GM12878 (cell line): ENCODE measurements around the gene DAB2IP. TPM values are rescaled to one million over a fixed set of nuclear protein-coding genes. Genes with fewer than 3 reads are reported as not detected.

ENCODE experiments used
- ATAC-seq: fragments of 200-7000 bp; cut with Tn5 transposase; 3 replicates; pipeline ENCODE4 v1.9.1; 2020; ENCODE audit warnings: mild to moderate bottlenecking, moderate library complexity
- BruUV-seq: library from RNA; stranded (reverse); fragments of 400-500 nt; replicated peaks from 2 replicates; lab custom pipeline; 2021; lab: Mats Ljungman, UMichigan
- CTCF ChIA-PET: fragments of 300-600 bp; sonication (Branson Sonifier 250); formaldehyde crosslinking; extraction: SDS; loops from one replicate; lab custom pipeline; 2021; ENCODE audit warnings: inconsistent platforms; lab: Yijun Ruan, JAX
- POLR2A ChIA-PET: fragments of 350-600 bp; formaldehyde crosslinking; extraction: SDS; loops from one replicate; lab custom pipeline; 2021; ENCODE audit warnings: inconsistent platforms; lab: Charles Lee
- RAD21 ChIA-PET: fragments of 300-600 bp; sonication (Branson Sonifier 250); formaldehyde crosslinking; loops from one replicate; lab custom pipeline; 2023; ENCODE audit warnings: antibody characterized with exemption; ENCODE audit not compliant: unreplicated experiment; lab: Charles Lee
- SMC1A ChIA-PET: fragments of 300-600 bp; sonication (Branson Sonifier 250); formaldehyde crosslinking; loops from one replicate; lab custom pipeline; 2023; ENCODE audit not compliant: unreplicated experiment, uncharacterized antibody; lab: Charles Lee
- DNase-seq: peaks from one replicate; pipeline ENCODE4 v3.0.0-alpha.2; 2011; ENCODE audit warnings: low read depth, low spot score
- FAIRE-seq: peaks from 3 replicates; lab custom pipeline; 2011; peaks lifted over from hg19 to GRCh38; lab: Jason Lieb, UNC
- H2AFZ ChIP-seq: 2 replicates; pipeline ENCODE4 v1.6.0; 2011; ENCODE audit warnings: low read depth, low read length, control low read depth; ENCODE audit not compliant: control insufficient read depth
- H3K27ac ChIP-seq: 2 replicates; pipeline ENCODE4 v1.5.1; 2011; ENCODE audit warnings: control low read depth; ENCODE audit not compliant: control insufficient read depth, insufficient read depth
- H3K27me3 ChIP-seq, 2 experiments: replicated peaks in 1 of 2; 2 replicates each; pipeline versions ENCODE4 v1.6.0 to v1.6.1; 2011; ENCODE audit warnings: low read length in 1 of 2; ENCODE audit not compliant: control insufficient read depth in 2 of 2, insufficient read depth in 2 of 2
- H3K36me3 ChIP-seq, 2 experiments: 2 replicates each; pipeline ENCODE4 v1.5.1; 2011; ENCODE audit warnings: low read length in 1 of 2; ENCODE audit not compliant: control insufficient read depth in 2 of 2, insufficient read depth in 2 of 2
- H3K4me1 ChIP-seq: 2 replicates; pipeline ENCODE4 v1.6.1; 2011; ENCODE audit warnings: mild to moderate bottlenecking, low read length, moderate library complexity, mixed read lengths; ENCODE audit not compliant: control insufficient read depth, insufficient read depth
- H3K4me2 ChIP-seq: 2 replicates; pipeline ENCODE4 v1.6.0; 2011; ENCODE audit warnings: control low read depth; ENCODE audit not compliant: control insufficient read depth, insufficient read depth
- H3K4me3 ChIP-seq: fragments of 200-600 bp; sonication (generic); 2 replicates; pipeline ENCODE4 v1.5.1; 2016
- H3K79me2 ChIP-seq: 2 replicates; pipeline ENCODE4 v1.6.0; 2011; ENCODE audit warnings: low read length; ENCODE audit not compliant: control insufficient read depth, insufficient read depth
- H3K9ac ChIP-seq: 2 replicates; pipeline ENCODE4 v1.8.0; 2011; ENCODE audit warnings: low read length, control low read depth, mixed read lengths; ENCODE audit not compliant: control insufficient read depth, insufficient read depth
- H3K9me3 ChIP-seq: replicated peaks from 3 replicates; pipeline ENCODE4 v1.5.1; 2011; ENCODE audit warnings: mild to moderate bottlenecking, low read length; ENCODE audit not compliant: control insufficient read depth, insufficient read depth
- H4K20me1 ChIP-seq: 2 replicates; pipeline ENCODE4 v1.6.0; 2011; ENCODE audit not compliant: control insufficient read depth, insufficient read depth
- CHD2 ChIP-seq: IDR thresholded peaks from 2 replicates; pipeline ENCODE4 v1.6.1; 2011; ENCODE audit warnings: low read depth, low read length, improper control_type of control experiment, borderline replicate concordance
- E4F1 ChIP-seq: fragments of 450-650 bp; IDR thresholded peaks from 2 replicates; pipeline ENCODE4 v1.6.1; 2018; ENCODE audit warnings: borderline replicate concordance, mild to moderate bottlenecking; ENCODE audit not compliant: partially characterized antibody
- EGR1 ChIP-seq, 2 experiments: IDR thresholded peaks; 1 replicate in 1 of 2; 2 replicates in 1 of 2; pipeline ENCODE4 v1.6.1; 2011 to 2012; ENCODE audit warnings: low read depth in 2 of 2, low read length in 2 of 2, borderline replicate concordance in 1 of 2, mild to moderate bottlenecking in 1 of 2, moderate library complexity in 1 of 2
- FOXM1 ChIP-seq: IDR thresholded peaks from 2 replicates; pipeline ENCODE4 v1.6.1; 2012; ENCODE audit warnings: low read depth, mild to moderate bottlenecking, inconsistent platforms, low read length, moderate library complexity
- PML ChIP-seq: IDR thresholded peaks from 2 replicates; pipeline ENCODE4 v1.6.1; 2012; ENCODE audit warnings: low read length, inconsistent platforms
- RBBP5 ChIP-seq: fragments of 200-600 bp; sonication (generic); conservative IDR thresholded peaks from 2 replicates; pipeline ENCODE4 v1.6.1; 2016
- RELA ChIP-seq: fragments of 450-650 bp; IDR thresholded peaks from 2 replicates; pipeline ENCODE4 v1.8.0; 2014; ENCODE audit warnings: borderline replicate concordance; ENCODE audit not compliant: partially characterized antibody
- SMAD1 ChIP-seq: fragments of 450-650 bp; IDR thresholded peaks from 2 replicates; pipeline ENCODE4 v1.6.1; 2018; ENCODE audit warnings: mild to moderate bottlenecking, low read depth; ENCODE audit not compliant: partially characterized antibody
- SPI1 ChIP-seq: IDR thresholded peaks from 2 replicates; pipeline ENCODE4 v1.6.1; 2011; ENCODE audit warnings: low read depth, mild to moderate bottlenecking, low read length, moderate library complexity, borderline replicate concordance; ENCODE audit not compliant: insufficient read depth
- SREBF2 ChIP-seq: IDR thresholded peaks from 2 replicates; pipeline ENCODE4 v1.6.1; 2012; ENCODE audit warnings: mild to moderate bottlenecking, low read length
- USF2 ChIP-seq: IDR thresholded peaks from 2 replicates; pipeline ENCODE4 v1.6.1; 2011; ENCODE audit warnings: low read depth, low read length, improper control_type of control experiment, borderline replicate concordance
- ZNF217 ChIP-seq: fragments of 450-650 bp; IDR thresholded peaks from 2 replicates; pipeline ENCODE4 v1.6.1; 2017; ENCODE audit warnings: antibody characterized with exemption, mild to moderate bottlenecking
- ZNF622 ChIP-seq: fragments of 450-650 bp; IDR thresholded peaks from 2 replicates; pipeline ENCODE4 v1.6.1; 2017; ENCODE audit warnings: mild to moderate bottlenecking, inconsistent platforms
- ZNF687 ChIP-seq: fragments of 450-650 bp; IDR thresholded peaks from 2 replicates; pipeline ENCODE4 v1.6.1; 2017; ENCODE audit warnings: mild to moderate bottlenecking, moderate library complexity
- WGBS: methylation state at CpG from one replicate; pipeline ENCODE4 v1.1.6; 2016; ENCODE audit warnings: low lambda C conversion rate; ENCODE audit not compliant: insufficient replicate concordance, insufficient coverage; ENCODE audit errors: missing lambda C conversion rate; 5-methylcytosine and 5-hydroxymethylcytosine counted together
- in situ Hi-C: fragments of 300-500 bp; cut with MboI; formaldehyde crosslinking; loops from 9 replicates; pipeline ENCODE4 v1.14.3; 2018; ENCODE audit warnings: mixed read lengths
- intact Hi-C: fragments of 100-400 bp; cut with micrococcal nuclease; formaldehyde crosslinking; loops from one replicate; pipeline ENCODE4 v1.14.2; 2022; ENCODE audit not compliant: unreplicated experiment
- polyA plus RNA-seq, 11 experiments: library from polyadenylated mRNA; depleted of rRNA in 4 of 11; unstranded in 6 of 11; stranded (reverse) in 5 of 11; fragments of >200 nt; fragmentation: Nextera tagmentation in 4 of 11; fragmentation: Illumina TruSeq in 1 of 11; extraction: Ambion mirVana in 4 of 11; extraction: Trizol in 1 of 11; gene quantifications; 1 replicate in 1 of 11; 2 replicates in 10 of 11; pipeline versions ENCODE4 v1.2.1 to v1.2.3, GENCODE V29; 2011 to 2016; ENCODE audit warnings: inconsistent platforms in 2 of 11, missing spikeins in 2 of 11, low read depth in 1 of 11
- total RNA-seq, 4 experiments: library from RNA; depleted of rRNA in 3 of 4; stranded (reverse); fragments of >200 nt in 3 of 4; fragmentation: Illumina TruSeq in 1 of 4; extraction: Trizol in 1 of 4; gene quantifications; 2 replicates each; pipeline versions ENCODE4 v1.2.1 to v1.2.3, GENCODE V29; 2013 to 2021

The DAB2IP gene
- total and polyA plus RNA-seq, 10 of the 15 experiments (the other 5 are each of a cell fraction or from before 2014, with no cell fraction given): 0.03 to 0.38 (median 0.14) TPM; not detected in 6

- Histone ChIP-seq H3K79me2 (no peaks in the 10 kb centered on the region), H3K4me2 (no peak overlapping the region), H4K20me1 (no peaks in the 10 kb centered on the region), H3K9ac (no peak overlapping the region), H3K27ac (no peak overlapping the region), H2AFZ (no peak overlapping the region), H3K36me3 (no peaks in the 10 kb centered on the region), H3K4me3 (no peak overlapping the region), H3K27me3 (no peaks in the 10 kb centered on the region; a peak in 2 of 4 replicates), H3K4me1 (no peaks in the 10 kb centered on the region; the same call in 1 of the 2 replicates), H3K9me3 (no peaks in the 10 kb centered on the region)
- in situ Hi-C loops (no loop called here), intact Hi-C loops (no loop called here)
- no peak for ATAC-seq
- WGBS: 30% methylated on average over 3 of the region's 3 CpGs
- FAIRE-seq: no peak
- ChIA-PET CTCF (interaction anchor here (1.4 kb wide), 1 partner anchor 9 kb away, joined by 4 read pairs; no protein-coding TSS in a partner anchor), RAD21 (interaction anchor here (1.3 kb wide), 1 partner anchor 64 kb away, joined by 4 read pairs; no protein-coding TSS in a partner anchor), POLR2A (no interaction called here), SMC1A (interaction anchor here (2.0 kb wide), 1 partner anchor 64 kb away, joined by 7 read pairs; no protein-coding TSS in a partner anchor)
- TF ChIP-seq PML (no peak), ZNF217 (no peak), SMAD1 (no peak), SREBF2 (no peak), SPI1 (no peak), FOXM1 (no peak), ZNF622 (no peak), ZNF687 (no peak), EGR1 (IDR thresholded peaks at IDR 0.05; ENCODE audit: borderline replicate concordance in 1 of 2, low read depth in 2 of 2, low read length in 2 of 2) (no peak), CHD2 (no peak), RBBP5 (no peak), E4F1 (no peak), USF2 (no peak), RELA (no peak)
- no TSS peak for BruUV-seq
- DNase-seq: no peak
These were observed 31.1 kb upstream of the DAB2IP start for GRCh38 chr9:121620325-121620673.
